GM19397 (cell line): Measurements from ENCODE around the gene SLC4A7.
"Not testable (repeated sequence)": the region's sequence is repeated elsewhere in the genome, so short reads cannot be mapped to it uniquely, and the experiment has no call there.

Source experiments
- ATAC-seq: cut with Tn5 transposase; IDR thresholded peaks from one replicate; pipeline ENCODE4 v1.9.1; 2021; ENCODE audit warnings: mild to moderate bottlenecking, moderate library complexity; ENCODE audit not compliant: unreplicated experiment

Gene SLC4A7

GRCh38 chr3:27438352-27438751 is 45.8 kb downstream of the SLC4A7 start:
- not testable (repeated sequence) for ATAC-seq

- no peak for ATAC-seq
These were observed 53.1 kb downstream of the SLC4A7 start for GRCh38 chr3:27431116-27431515.

- ATAC-seq, result no peak
These were observed 54.3 kb downstream of the SLC4A7 start for GRCh38 chr3:27429909-27430308.

- no peak for ATAC-seq
These were observed 55.7 kb downstream of the SLC4A7 start for GRCh38 chr3:27428446-27428845.

GRCh38 chr3:27426926-27427325 is 57.3 kb downstream of the SLC4A7 start:
- no peak for ATAC-seq

- no peak for ATAC-seq
These were observed 58.2 kb downstream of the SLC4A7 start for GRCh38 chr3:27425896-27426565.

GRCh38 chr3:27424812-27425521 is 59.2 kb downstream of the SLC4A7 start:
- ATAC-seq, result not testable (repeated sequence)

GRCh38 chr3:27423463-27423862 is 60.7 kb downstream of the SLC4A7 start:
- ATAC-seq, result no peak

- ATAC-seq, result no peak
These were observed 61.6 kb downstream of the SLC4A7 start for GRCh38 chr3:27422617-27423016.

- no peak for ATAC-seq
These were observed 69.0 kb downstream of the SLC4A7 start for GRCh38 chr3:27415202-27415601.

GRCh38 chr3:27392950-27393679 is 91.1 kb downstream of the SLC4A7 start:
- ATAC-seq, result peak; percentile 69

GRCh38 chr3:27392414-27392813 is 91.8 kb downstream of the SLC4A7 start:
- not testable (repeated sequence) for ATAC-seq

GRCh38 chr3:27391796-27392195 is 92.4 kb downstream of the SLC4A7 start:
- ATAC-seq, result no peak

- ATAC-seq, result no peak
These were observed 96.6 kb downstream of the SLC4A7 start for GRCh38 chr3:27387625-27388024.

GRCh38 chr3:27385504-27385903 is 98.7 kb downstream of the SLC4A7 start:
- no peak for ATAC-seq

- no peak for ATAC-seq
These were observed 100.0 kb downstream of the SLC4A7 start for GRCh38 chr3:27384191-27384590.

- ATAC-seq, result no peak
These were observed 103.5 kb downstream of the SLC4A7 start for GRCh38 chr3:27380433-27381357.

- no peak for ATAC-seq
These were observed 105.9 kb downstream of the SLC4A7 start for GRCh38 chr3:27378331-27378730.

GRCh38 chr3:27376109-27376772 is 107.9 kb downstream of the SLC4A7 start:
- no peak for ATAC-seq
